ENCODE measurements around the gene LIPH. TPM values are rescaled to one million over a fixed set of nuclear protein-coding genes. Genes with fewer than 3 reads are reported as not detected.

Gene LIPH
- polyA plus RNA-seq (2013): 0.11 and 0.15 TPM in 2 replicates

GRCh38 chr3:185552358-185552877 lies at the start of gene LIPH:
Gene LIPH, minus strand, starts transcription at chr3:185552588. Its CDS starts 117 bp downstream, at chr3:185552471.
- H3K79me2 ChIP-seq (ENCODE audit: control insufficient read depth, insufficient read depth, low read length, poor library complexity): no peaks in the 10 kb centered on the region
- H3K4me1 ChIP-seq (ENCODE audit: control insufficient read depth in 1 of 2, insufficient read depth in 2 of 2, low read length in 2 of 2): no peaks in the 10 kb centered on the region
- H2AFZ ChIP-seq (ENCODE audit: insufficient read depth, low read length, poor library complexity): peak within 1 kb of the TSS; percentile 90
- H3K14ac ChIP-seq (ENCODE audit: low read length): no peak within 1 kb of the TSS
- no peak within 1 kb of the TSS for H2BK5ac ChIP-seq (ENCODE audit: low read depth, low read length, poor library complexity)
- no peak within 1 kb of the TSS for H4K91ac ChIP-seq (ENCODE audit: low read depth, low read length)
- H3K27me3 ChIP-seq (ENCODE audit: insufficient read depth, low read length): no peaks in the 10 kb centered on the region
- H2BK120ac ChIP-seq (ENCODE audit: insufficient read depth, low read length, poor library complexity): no peak within 1 kb of the TSS
- H3K4ac ChIP-seq (ENCODE audit: low read depth, low read length): no peak within 1 kb of the TSS
- H3K79me1 ChIP-seq (ENCODE audit: low read length): no peaks in the 10 kb centered on the region
- H2BK12ac ChIP-seq (ENCODE audit: low read length): no peak within 1 kb of the TSS
- H4K8ac ChIP-seq (ENCODE audit: low read depth, low read length): no peak within 1 kb of the TSS
- H4K12ac ChIP-seq (ENCODE audit: low read depth, low read length): no peak within 1 kb of the TSS
- H3K4me3 ChIP-seq (ENCODE audit: low read depth, low read length): no peak within 1 kb of the TSS
- DNase-seq: peak in 1 of 2 donors; percentile 22
- no peak within 1 kb of the TSS for H3K18ac ChIP-seq (ENCODE audit: low read length)
- H3K27ac ChIP-seq (ENCODE audit: low read depth, low read length): no peak within 1 kb of the TSS
- H3K23ac ChIP-seq (ENCODE audit: low read length): no peak within 1 kb of the TSS
- H3K36me3 ChIP-seq (ENCODE audit: control insufficient read depth in 1 of 2, insufficient read depth in 2 of 2, low read length in 2 of 2): no peaks in the 10 kb centered on the region
- H3K4me2 ChIP-seq (ENCODE audit: low read length): no peak within 1 kb of the TSS
- no peaks in the 10 kb centered on the region for H3K9me3 ChIP-seq (ENCODE audit: insufficient read depth, low read depth, low read length)
- no peak within 1 kb of the TSS for H3K9ac ChIP-seq (ENCODE audit: low read length)
- H2AK5ac ChIP-seq (ENCODE audit: low read length): no peak within 1 kb of the TSS
- no CpG with 5 or more reads among the region's 6 CpGs for WGBS (ENCODE audit: extremely low coverage, insufficient coverage, insufficient read length)

GRCh38 chr3:185595526-185595925 lies 43.1 kb upstream of the LIPH start:
- H4K8ac ChIP-seq (ENCODE audit: low read depth, low read length): no peak overlapping the region
- no peak overlapping the region for H2BK5ac ChIP-seq (ENCODE audit: low read depth, low read length, poor library complexity)
- no peaks in the 10 kb centered on the region for H3K4me1 ChIP-seq (ENCODE audit: control insufficient read depth in 1 of 2, insufficient read depth in 2 of 2, low read length in 2 of 2)
- no peak overlapping the region for H3K4ac ChIP-seq (ENCODE audit: low read depth, low read length)
- no peak overlapping the region for H4K12ac ChIP-seq (ENCODE audit: low read depth, low read length)
- no peaks in the 10 kb centered on the region for H3K79me2 ChIP-seq (ENCODE audit: control insufficient read depth, insufficient read depth, low read length, poor library complexity)
- no peak overlapping the region for H2BK120ac ChIP-seq (ENCODE audit: insufficient read depth, low read length, poor library complexity)
- WGBS (ENCODE audit: extremely low coverage, insufficient coverage, insufficient read length): no CpG with 5 or more reads among the region's 4 CpGs
- no peak overlapping the region for H2AFZ ChIP-seq (ENCODE audit: insufficient read depth, low read length, poor library complexity)
- no peak overlapping the region for H4K91ac ChIP-seq (ENCODE audit: low read depth, low read length)
- DNase-seq: no peak
- no peak overlapping the region for H3K4me3 ChIP-seq (ENCODE audit: low read depth, low read length)
- no peaks in the 10 kb centered on the region for H3K27me3 ChIP-seq (ENCODE audit: insufficient read depth, low read length)
- no peak overlapping the region for H3K23ac ChIP-seq (ENCODE audit: low read length)
- peaks cover 6 to 12% of the 10 kb centered on the region in 2 experiments for H3K36me3 ChIP-seq (ENCODE audit: control insufficient read depth in 1 of 2, insufficient read depth in 2 of 2, low read length in 2 of 2)
- H2BK12ac ChIP-seq (ENCODE audit: low read length): no peak overlapping the region
- H3K9me3 ChIP-seq (ENCODE audit: insufficient read depth, low read depth, low read length): no peaks in the 10 kb centered on the region
- no peaks in the 10 kb centered on the region for H3K79me1 ChIP-seq (ENCODE audit: low read length)
- H3K4me2 ChIP-seq (ENCODE audit: low read length): no peak overlapping the region
- no peak overlapping the region for H3K18ac ChIP-seq (ENCODE audit: low read length)
- no peak overlapping the region for H2AK5ac ChIP-seq (ENCODE audit: low read length)
- H3K14ac ChIP-seq (ENCODE audit: low read length): no peak overlapping the region
- H3K9ac ChIP-seq (ENCODE audit: low read length): no peak overlapping the region
- no peak overlapping the region for H3K27ac ChIP-seq (ENCODE audit: low read depth, low read length)

GRCh38 chr3:185594073-185594472 lies 41.7 kb upstream of the LIPH start:
- H3K9ac ChIP-seq (ENCODE audit: low read length): no peak overlapping the region
- DNase-seq: no peak
- no peak overlapping the region for H4K8ac ChIP-seq (ENCODE audit: low read depth, low read length)
- H2BK12ac ChIP-seq (ENCODE audit: low read length): no peak overlapping the region
- no peak overlapping the region for H3K14ac ChIP-seq (ENCODE audit: low read length)
- no peak overlapping the region for H3K18ac ChIP-seq (ENCODE audit: low read length)
- no peaks in the 10 kb centered on the region for H3K4me1 ChIP-seq (ENCODE audit: control insufficient read depth in 1 of 2, insufficient read depth in 2 of 2, low read length in 2 of 2)
- H3K36me3 ChIP-seq (ENCODE audit: control insufficient read depth in 1 of 2, insufficient read depth in 2 of 2, low read length in 2 of 2): peaks cover 7 to 14% of the 10 kb centered on the region in 2 experiments
- H3K23ac ChIP-seq (ENCODE audit: low read length): no peak overlapping the region
- H3K4me2 ChIP-seq (ENCODE audit: low read length): no peak overlapping the region
- no peak overlapping the region for H3K4me3 ChIP-seq (ENCODE audit: low read depth, low read length)
- H2AFZ ChIP-seq (ENCODE audit: insufficient read depth, low read length, poor library complexity): no peak overlapping the region
- H2BK5ac ChIP-seq (ENCODE audit: low read depth, low read length, poor library complexity): no peak overlapping the region
- H3K27me3 ChIP-seq (ENCODE audit: insufficient read depth, low read length): no peaks in the 10 kb centered on the region
- H4K91ac ChIP-seq (ENCODE audit: low read depth, low read length): no peak overlapping the region
- H2BK120ac ChIP-seq (ENCODE audit: insufficient read depth, low read length, poor library complexity): no peak overlapping the region
- H3K9me3 ChIP-seq (ENCODE audit: insufficient read depth, low read depth, low read length): no peaks in the 10 kb centered on the region
- H3K4ac ChIP-seq (ENCODE audit: low read depth, low read length): no peak overlapping the region
- no peaks in the 10 kb centered on the region for H3K79me2 ChIP-seq (ENCODE audit: control insufficient read depth, insufficient read depth, low read length, poor library complexity)
- no peak overlapping the region for H3K27ac ChIP-seq (ENCODE audit: low read depth, low read length)
- no peak overlapping the region for H4K12ac ChIP-seq (ENCODE audit: low read depth, low read length)
- H3K79me1 ChIP-seq (ENCODE audit: low read length): no peaks in the 10 kb centered on the region
- WGBS (ENCODE audit: extremely low coverage, insufficient coverage, insufficient read length): no CpG with 5 or more reads among the region's 3 CpGs
- no peak overlapping the region for H2AK5ac ChIP-seq (ENCODE audit: low read length)

GRCh38 chr3:185586686-185587039 lies 34.3 kb upstream of the LIPH start:
- Histone ChIP-seq H3K4me2 (ENCODE audit: low read length) (peak overlapping the region; percentile 74), H2BK120ac (ENCODE audit: insufficient read depth, low read length, poor library complexity) (no peak overlapping the region), H3K27ac (ENCODE audit: low read depth, low read length) (no peak overlapping the region), H3K79me2 (ENCODE audit: control insufficient read depth, insufficient read depth, low read length, poor library complexity) (no peaks in the 10 kb centered on the region), H3K79me1 (ENCODE audit: low read length) (peaks cover 5% of the 10 kb centered on the region), H2BK12ac (ENCODE audit: low read length) (no peak overlapping the region), H4K12ac (ENCODE audit: low read depth, low read length) (no peak overlapping the region), H3K4ac (ENCODE audit: low read depth, low read length) (no peak overlapping the region), H3K9me3 (ENCODE audit: insufficient read depth, low read depth, low read length) (peaks cover 1% of the 10 kb centered on the region), H3K18ac (ENCODE audit: low read length) (peak overlapping the region; percentile 2), H4K8ac (ENCODE audit: low read depth, low read length) (peak overlapping the region; percentile 86), H3K27me3 (ENCODE audit: insufficient read depth, low read length) (no peaks in the 10 kb centered on the region), H4K91ac (ENCODE audit: low read depth, low read length) (no peak overlapping the region), H2AFZ (ENCODE audit: insufficient read depth, low read length, poor library complexity) (peak overlapping the region; percentile 60), H3K36me3 (ENCODE audit: control insufficient read depth in 1 of 2, insufficient read depth in 2 of 2, low read length in 2 of 2) (peaks cover 3 to 5% of the 10 kb centered on the region in 2 experiments), H3K9ac (ENCODE audit: low read length) (peak overlapping the region; percentile 77), H2BK5ac (ENCODE audit: low read depth, low read length, poor library complexity) (no peak overlapping the region), H3K4me1 (ENCODE audit: control insufficient read depth in 1 of 2, insufficient read depth in 2 of 2, low read length in 2 of 2) (peaks cover 0 to 3% of the 10 kb centered on the region in 2 experiments), H3K23ac (ENCODE audit: low read length) (no peak overlapping the region), H2AK5ac (ENCODE audit: low read length) (no peak overlapping the region), H3K14ac (ENCODE audit: low read length) (peak overlapping the region; percentile 33), H3K4me3 (ENCODE audit: low read depth, low read length) (peak overlapping the region; percentile 93)
- no CpG with 5 or more reads among the region's 7 CpGs for WGBS (ENCODE audit: extremely low coverage, insufficient coverage, insufficient read length)
- DNase-seq: no peak

All from trophoblast cell (in vitro differentiated cells and primary cell).